ENCODE results near the gene SIAH3. TPM values are rescaled to one million over a fixed set of nuclear protein-coding genes. Genes with fewer than 3 reads are reported as not detected.

SIAH3 gene
- total and polyA plus RNA-seq, 8 donors, result 0.07 to 0.20 (median 0.11) TPM; not detected in 1

- Histone ChIP-seq H3K9me3 (no peaks in the 10 kb centered on the region), H3K36me3 (no peaks in the 10 kb centered on the region), H3K27me3 (no peaks in the 10 kb centered on the region), H3K4me3 (no peak overlapping the region), H3K4me1 (no peaks in the 10 kb centered on the region), H3K27ac (no peak overlapping the region)
- intact Hi-C loops (cut with DNase I), result no loop called here
- TF ChIP-seq CTCF (IDR thresholded peaks at IDR 0.05), result no peak
- ATAC-seq (no peak), DNase-seq (no peak)
Measured at GRCh38 chr13:45796426-45797235, 54.9 kb downstream of the SIAH3 start.

GRCh38 chr13:45792827-45793303 is 58.7 kb downstream of the SIAH3 start:
- Histone ChIP-seq H3K9me3 (no peaks in the 10 kb centered on the region), H3K36me3 (no peaks in the 10 kb centered on the region), H3K27me3 (no peaks in the 10 kb centered on the region), H3K27ac (no peak overlapping the region), H3K4me1 (no peaks in the 10 kb centered on the region), H3K4me3 (no peak overlapping the region)
- no peak for TF ChIP-seq CTCF (IDR thresholded peaks at IDR 0.05)
- intact Hi-C loops (cut with DNase I), result no loop called here
- ATAC-seq (no peak), DNase-seq (no peak)

GRCh38 chr13:45788011-45788410 is 63.5 kb downstream of the SIAH3 start:
- Histone ChIP-seq H3K27me3 (no peaks in the 10 kb centered on the region), H3K27ac (no peak overlapping the region), H3K36me3 (no peaks in the 10 kb centered on the region), H3K4me1 (no peaks in the 10 kb centered on the region), H3K4me3 (no peak overlapping the region), H3K9me3 (no peaks in the 10 kb centered on the region)
- ATAC-seq (no peak), DNase-seq (no peak)
- intact Hi-C loops (cut with DNase I), result no loop called here
- no peak for TF ChIP-seq CTCF (IDR thresholded peaks at IDR 0.05)

- no peaks in the 10 kb centered on the region for H3K4me1 ChIP-seq
- no peaks in the 10 kb centered on the region for H3K27me3 ChIP-seq
- no peaks in the 10 kb centered on the region for H3K36me3 ChIP-seq
- no peak for ATAC-seq
- intact Hi-C loops (cut with DNase I), result no loop called here
- no peak for DNase-seq
- no peak overlapping the region for H3K27ac ChIP-seq
- no peak overlapping the region for H3K4me3 ChIP-seq
- no peak for TF ChIP-seq CTCF (IDR thresholded peaks at IDR 0.05)
- H3K9me3 ChIP-seq, result no peaks in the 10 kb centered on the region
Measured at GRCh38 chr13:45787346-45787745, 64.2 kb downstream of the SIAH3 start.

- intact Hi-C loops (cut with DNase I), result no loop called here
- ATAC-seq, result no peak
- no peaks in the 10 kb centered on the region for H3K9me3 ChIP-seq
Measured at GRCh38 chr13:45786293-45786920, 65.1 kb downstream of the SIAH3 start.

More at GRCh38 chr13:45786293-45786920, 65.1 kb downstream of the SIAH3 start:
- H3K27ac ChIP-seq, result no peak overlapping the region
- DNase-seq, result peak in 1 of 4 donors; percentile 7
- no peak for TF ChIP-seq CTCF (IDR thresholded peaks at IDR 0.05)
- H3K4me3 ChIP-seq, result no peak overlapping the region
- no peaks in the 10 kb centered on the region for H3K4me1 ChIP-seq
- H3K27me3 ChIP-seq, result no peaks in the 10 kb centered on the region
- no peaks in the 10 kb centered on the region for H3K36me3 ChIP-seq

Measured in left lung (tissue), 10 donors.